Neural cell (in vitro differentiated cells): ENCODE results near the gene CRYBB3.

Experiments
- CTCF ChIP-seq: fragments of 450-650 bp; IDR thresholded peaks from 2 replicates; pipeline ENCODE4 v1.5.1; 2014; ENCODE audit warnings: antibody characterized with exemption, mild to moderate bottlenecking, moderate library complexity; ENCODE audit not compliant: poor library complexity, severe bottlenecking
- EP300 ChIP-seq: fragments of 450-650 bp; conservative IDR thresholded peaks from 2 replicates; pipeline ENCODE4 v1.6.1; 2014; ENCODE audit warnings: antibody characterized with exemption, mild to moderate bottlenecking, moderate library complexity; ENCODE audit not compliant: poor library complexity, severe bottlenecking
- MXI1 ChIP-seq: fragments of 450-650 bp; conservative IDR thresholded peaks from 2 replicates; pipeline ENCODE4 v1.6.1; 2014; ENCODE audit warnings: antibody characterized with exemption, mild to moderate bottlenecking; ENCODE audit not compliant: poor library complexity, severe bottlenecking
- POLR2AphosphoS5 ChIP-seq: IDR thresholded peaks from 2 replicates; pipeline ENCODE4 v1.6.1; 2012
- TAF1 ChIP-seq: IDR thresholded peaks from 2 replicates; pipeline ENCODE4 v1.6.1; 2012; ENCODE audit warnings: low read depth

- TF ChIP-seq POLR2AphosphoS5 (no peak), CTCF (no peak), TAF1 (no peak), EP300 (no peak), MXI1 (no peak)
These were observed 31.6 kb upstream of the CRYBB3 start for GRCh38 chr22:25167834-25168601.
